Measurements from ENCODE around the gene BRWD1. TPM values are rescaled to one million over a fixed set of nuclear protein-coding genes. Genes with fewer than 3 reads are reported as not detected.

BRWD1 gene
- total and polyA plus RNA-seq, 2 of the 8 experiments (the other 6 are each of a cell fraction or from before 2014, with no cell fraction given), result 9.3 to 45.2 TPM

DNA sequence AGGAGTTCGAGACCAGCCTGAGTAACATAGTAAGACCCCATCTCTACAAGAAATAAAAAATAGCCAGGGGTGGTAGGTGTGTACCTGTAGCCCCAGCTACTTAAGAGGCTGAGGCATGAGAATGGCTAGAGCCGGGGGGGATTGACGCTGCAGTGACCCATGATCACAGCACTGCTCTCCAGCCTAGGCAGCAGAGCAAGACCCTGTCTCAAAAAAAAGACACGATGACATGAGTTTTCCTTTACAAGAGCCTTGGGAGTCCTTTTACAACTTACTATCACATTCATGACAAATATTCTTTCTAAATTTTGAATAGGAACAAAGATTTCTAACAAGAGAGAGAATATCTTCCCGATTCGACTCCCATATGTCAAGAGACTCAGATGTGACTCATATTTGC lies 3.3 kb upstream of the BRWD1 start:
- Histone ChIP-seq H3K4me3 (ENCODE audit: extremely low read depth in 1 of 4, insufficient read depth in 2 of 4, low read depth in 3 of 4, low read length in 4 of 4) (no peak overlapping the region), H2BK15ac (ENCODE audit: low read length) (no peak overlapping the region), H3K18ac (ENCODE audit: extremely low read depth, low read length) (no peak overlapping the region), H3K4me1 (replicated peaks in 1 of 4; ENCODE audit: control insufficient read depth in 3 of 4, insufficient read depth in 4 of 4, low read length in 3 of 4) (peaks cover 4 to 5% (median 4%) of the 10 kb centered on the region in 4 experiments; a peak in 5 of 7 replicates), H3K56ac (replicated peaks; ENCODE audit: insufficient read length, low read depth, low read length) (no peak overlapping the region), H3K4me2 (ENCODE audit: insufficient read depth in 1 of 2, low read depth in 2 of 2, low read length in 2 of 2) (no peak overlapping the region), H3K23ac (ENCODE audit: insufficient read length) (no peak overlapping the region), H3K4ac (replicated peaks; ENCODE audit: insufficient read length, low read depth, low read length) (no peak overlapping the region), H2BK12ac (ENCODE audit: low read depth, low read length) (no peak overlapping the region), H2AK5ac (ENCODE audit: low read depth, low read length) (no peak overlapping the region), H4K8ac (ENCODE audit: extremely low read depth, insufficient read depth, low read length) (no peak overlapping the region; the same call in 1 of the 2 replicates), H3K36me3 (ENCODE audit: control insufficient read depth in 2 of 4, insufficient read depth in 4 of 4, low read length in 3 of 4) (peaks cover 0 to 1% (median 0%) of the 10 kb centered on the region in 4 experiments; a peak in 1 of 8 replicates), H2BK120ac (replicated peaks; ENCODE audit: low read depth, low read length) (no peak overlapping the region), H3K9ac (replicated peaks in 1 of 4; ENCODE audit: extremely low read depth in 1 of 4, low read depth in 3 of 4, low read length in 3 of 4) (no peak overlapping the region), H3K14ac (ENCODE audit: insufficient read length) (no peak overlapping the region), H2BK20ac (ENCODE audit: low read length) (no peak overlapping the region), H3K23me2 (ENCODE audit: low read depth, low read length) (peaks cover 6% of the 10 kb centered on the region), H2BK5ac (ENCODE audit: low read depth, low read length) (no peak overlapping the region), H3K79me2 (ENCODE audit: control insufficient read depth in 1 of 2, insufficient read depth in 2 of 2, low read length in 2 of 2) (peaks cover 0 to 6% of the 10 kb centered on the region in 2 experiments; a peak in 2 of 4 replicates), H4K91ac (replicated peaks; ENCODE audit: insufficient read length, low read length) (no peak overlapping the region), H4K5ac (ENCODE audit: insufficient read length, low read depth, low read length) (no peak overlapping the region), H3K27ac (ENCODE audit: low read depth, low read length) (no peak overlapping the region), H3K27me3 (replicated peaks in 1 of 4; ENCODE audit: control insufficient read depth in 3 of 4, extremely low read depth in 1 of 4, insufficient read depth in 3 of 4, low read length in 3 of 4) (no peaks in the 10 kb centered on the region), H2AFZ (ENCODE audit: low read length) (no peak overlapping the region), H4K20me1 (replicated peaks in 1 of 2; ENCODE audit: control insufficient read depth in 1 of 2, insufficient read depth in 2 of 2, low read length in 2 of 2) (no peaks in the 10 kb centered on the region), H3K79me1 (ENCODE audit: low read depth, low read length) (no peaks in the 10 kb centered on the region), H3K9me3 (ENCODE audit: insufficient read depth in 2 of 2, low read depth in 1 of 2, low read length in 1 of 2) (no peaks in the 10 kb centered on the region)
- 91% methylated on average over 6 of the region's 6 CpGs; no CpG with 5 or more reads in 1 of the 2 experiments for WGBS, 2 experiments (ENCODE audit: extremely low coverage in 1 of 2, insufficient coverage in 1 of 2, insufficient read length in 1 of 2, insufficient replicate concordance in 2 of 2, low coverage in 1 of 2, low lambda C conversion rate in 2 of 2, missing lambda C conversion rate in 1 of 2)
- CTCF ChIA-PET (ENCODE audit: partially characterized antibody), result no interaction called here
- POLR2A ChIA-PET (ENCODE audit: partially characterized antibody), result interaction anchor here (0.9 to 8.1 kb wide), 6 partner anchors 10 to 32 kb away, joined by 3 to 89 read pairs (median 14); partner anchors contain the start of gene HMGN1
- no peak for DNase-seq (ENCODE audit: low read depth in 1 of 2, low spot score in 2 of 2)
- TF ChIP-seq ZNF274 (IDR thresholded peaks at IDR 0.05; ENCODE audit: borderline replicate concordance, extremely low read depth, low read length), result no peak
- TF ChIP-seq KDM4A (IDR thresholded peaks at IDR 0.05; ENCODE audit: low read depth, low read length, severe bottlenecking), result no peak
- no peak for TF ChIP-seq POU5F1 (IDR thresholded peaks at IDR 0.05; ENCODE audit: low read depth, low read length)
- TF ChIP-seq TAF1 (IDR thresholded peaks at IDR 0.05; ENCODE audit: low read depth, low read length), result no peak
- no peak for FAIRE-seq

Measured in H1 (cell line).